NOMO-1 treated with DMSO at 0.1 percent for 48 hours (cell line): Measurements from ENCODE around the gene ZSCAN16.
"Not testable (repeated sequence)": the region's sequence is repeated elsewhere in the genome, so short reads cannot be mapped to it uniquely, and the experiment has no call there.

Source experiments
- DNase-seq: peaks from one replicate; lab custom pipeline; 2025; ENCODE audit not compliant: unreplicated experiment; lab: John Stamatoyannopoulos, UW

ZSCAN16 gene

DNA sequence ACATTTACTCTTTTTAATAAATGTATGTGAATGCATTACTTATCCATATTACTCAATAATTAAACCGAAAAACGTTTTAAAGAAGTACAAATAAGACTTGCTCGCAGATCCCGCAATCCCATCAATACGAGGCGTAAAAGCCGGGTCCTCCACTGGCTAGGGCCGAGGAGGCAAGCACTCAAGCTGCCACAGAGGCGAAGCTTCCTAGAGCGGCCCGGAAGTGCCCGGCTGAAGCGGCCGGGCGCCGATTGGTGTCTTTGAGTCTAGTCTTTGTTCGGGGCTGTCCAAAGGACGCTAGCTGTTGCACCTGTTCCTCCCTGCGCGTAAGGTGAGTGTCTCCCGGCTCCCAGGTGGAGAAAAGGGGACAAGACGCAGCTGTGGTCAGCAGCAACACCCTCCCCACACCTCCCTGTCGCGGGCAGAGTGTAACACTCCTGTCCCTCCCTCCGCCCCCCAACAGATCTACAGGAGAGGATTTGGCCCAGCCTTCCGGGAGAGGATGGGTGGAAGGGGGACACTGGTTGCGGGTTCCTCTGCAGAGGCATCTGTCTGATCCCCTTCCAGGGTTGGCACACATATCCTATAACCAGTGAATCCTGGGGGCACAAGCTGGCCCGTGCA is at the start of gene ZSCAN16:
ZSCAN16 (plus strand) TSS at position 260 of the 621 bp plus-strand sequence. CDS start 835 bp downstream, outside the sequence.
- DNase-seq = peak; percentile 74

- no peak for DNase-seq
These were observed 46.4 kb upstream of the ZSCAN16 start for GRCh38 chr6:28078050-28078449.

DNA sequence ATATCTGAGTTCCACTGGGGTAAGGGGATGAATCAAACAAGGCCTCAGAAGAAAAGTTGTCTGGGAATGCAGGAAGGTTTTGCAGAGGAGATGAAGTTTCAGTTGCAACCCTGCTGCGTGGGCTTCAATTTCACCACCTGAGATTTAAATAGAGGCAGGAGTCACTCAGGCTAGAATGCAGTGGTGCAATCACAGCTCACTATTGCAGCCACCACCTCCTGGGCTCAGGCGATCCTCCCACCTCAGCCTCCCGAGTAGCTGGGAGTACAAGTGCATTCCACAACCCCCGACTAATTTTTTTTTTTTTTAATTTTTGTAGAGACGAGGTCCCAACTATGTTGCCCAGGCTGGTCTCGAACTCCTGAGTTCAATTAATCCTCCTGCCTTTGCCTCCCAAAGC is 45.6 kb upstream of the ZSCAN16 start:
- no peak for DNase-seq

- DNase-seq = not testable (repeated sequence)
These were observed 44.1 kb upstream of the ZSCAN16 start, which contains the start of gene ZNF165 for GRCh38 chr6:28080381-28080630. Gene ZNF165 (plus strand): TSS chr6:28080568. CDS start chr6:28085481, 4,913 bp downstream.

GRCh38 chr6:28080631-28081485 is 43.6 kb upstream of the ZSCAN16 start:
- DNase-seq = peak; percentile 84

GRCh38 chr6:28081486-28081751 is 43.0 kb upstream of the ZSCAN16 start:
- DNase-seq = peak; percentile 53

- no peak for DNase-seq
These were observed 41.5 kb upstream of the ZSCAN16 start for GRCh38 chr6:28082939-28083338.

DNA sequence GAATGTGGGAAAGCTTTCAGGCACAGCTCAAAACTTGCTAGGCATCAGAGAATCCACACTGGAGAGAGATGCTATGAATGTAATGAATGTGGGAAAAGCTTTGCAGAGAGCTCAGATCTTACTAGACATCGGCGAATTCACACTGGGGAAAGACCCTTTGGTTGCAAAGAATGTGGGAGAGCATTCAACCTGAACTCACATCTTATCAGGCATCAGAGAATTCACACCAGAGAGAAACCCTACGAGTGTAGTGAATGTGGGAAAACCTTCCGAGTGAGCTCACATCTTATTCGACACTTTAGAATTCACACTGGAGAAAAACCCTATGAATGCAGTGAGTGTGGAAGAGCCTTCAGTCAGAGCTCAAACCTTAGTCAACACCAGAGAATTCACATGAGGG is 35.4 kb upstream of the ZSCAN16 start:
- DNase-seq = no peak

GRCh38 chr6:28090917-28091586 is 33.4 kb upstream of the ZSCAN16 start:
- no peak for DNase-seq

DNA sequence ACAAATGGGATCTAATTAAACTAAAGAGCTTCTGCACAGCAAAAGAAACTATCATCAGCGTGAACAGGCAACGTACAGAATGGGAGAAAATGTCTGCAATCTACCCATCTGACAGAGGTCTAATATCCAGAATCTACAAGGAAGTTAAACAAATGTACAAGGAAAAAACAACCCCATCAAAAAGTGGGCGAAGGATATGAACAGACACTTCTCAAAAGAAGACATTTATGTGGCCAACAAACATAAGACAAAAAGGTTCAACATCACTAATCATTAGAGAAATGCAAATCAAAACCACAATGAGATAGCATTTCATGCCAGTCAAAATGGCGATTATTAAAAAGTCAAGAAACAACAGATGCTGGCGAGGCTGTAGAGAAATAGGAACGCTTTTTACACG is 22.2 kb upstream of the ZSCAN16 start:
- DNase-seq = not testable (repeated sequence)

- not testable (repeated sequence) for DNase-seq
These were observed 21.7 kb upstream of the ZSCAN16 start for GRCh38 chr6:28102699-28103098.

- peak; percentile 74 for DNase-seq
These were observed 19.8 kb upstream of the ZSCAN16 start for GRCh38 chr6:28104392-28105244.

DNA sequence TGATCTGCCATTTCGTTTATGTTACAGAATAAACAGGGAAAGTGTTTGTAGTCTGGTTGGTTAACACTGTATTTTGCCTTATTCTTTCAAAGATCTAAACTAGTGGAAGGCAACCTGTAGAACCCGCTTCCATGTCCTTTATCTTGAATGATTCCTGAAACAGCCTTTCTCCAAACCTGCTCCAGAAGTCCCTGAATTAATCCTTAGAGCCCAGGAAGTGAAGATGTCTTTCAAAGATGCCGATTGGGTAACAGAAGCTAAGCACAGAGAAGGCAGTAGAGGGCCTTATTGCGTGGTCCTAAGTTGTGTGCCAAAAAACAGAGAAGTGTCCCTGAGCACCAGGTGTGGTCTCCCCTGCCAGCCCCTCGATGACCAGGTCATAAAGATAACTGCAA is 19.2 kb upstream of the ZSCAN16 start:
- peak; percentile 46 for DNase-seq

DNA sequence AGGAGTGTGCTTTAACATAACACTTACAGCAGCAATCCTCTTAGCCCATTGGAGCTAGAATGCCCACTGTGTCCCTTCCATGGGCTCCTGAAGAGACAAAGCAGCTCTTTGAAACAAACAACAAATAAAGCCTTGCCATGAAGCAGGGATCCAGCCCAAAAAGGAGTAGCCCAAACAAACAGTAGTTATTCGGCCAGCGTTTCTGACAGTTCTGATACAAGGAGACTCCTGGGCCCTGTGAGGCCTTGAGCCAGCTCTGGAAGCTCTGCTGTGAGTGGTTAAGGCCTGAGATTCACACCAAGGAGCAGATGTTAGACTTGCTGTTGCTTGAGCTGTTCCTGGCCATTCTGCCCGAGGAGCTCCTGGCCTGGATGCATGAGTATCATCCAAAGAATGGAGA is 16.9 kb upstream of the ZSCAN16 start:
- DNase-seq = no peak

DNA sequence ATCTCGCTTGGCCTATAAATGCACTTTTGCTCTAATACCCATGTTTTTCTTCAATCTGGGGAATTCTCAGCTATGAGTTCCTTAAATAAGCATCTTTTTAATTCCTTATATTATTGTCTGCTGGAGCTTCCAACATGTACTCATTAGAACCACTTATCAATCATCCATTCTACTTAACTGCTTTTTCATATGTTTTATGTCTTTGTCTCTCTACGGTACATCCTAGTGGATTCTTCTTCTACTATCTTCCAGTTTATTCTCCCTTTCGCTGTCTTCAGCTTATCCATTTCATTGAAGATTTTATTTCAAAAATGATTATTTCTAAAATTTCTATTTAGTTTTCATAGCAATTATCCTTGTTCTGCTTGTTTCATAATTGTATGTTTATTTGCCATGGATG is 12.4 kb upstream of the ZSCAN16 start:
- DNase-seq = no peak

DNA sequence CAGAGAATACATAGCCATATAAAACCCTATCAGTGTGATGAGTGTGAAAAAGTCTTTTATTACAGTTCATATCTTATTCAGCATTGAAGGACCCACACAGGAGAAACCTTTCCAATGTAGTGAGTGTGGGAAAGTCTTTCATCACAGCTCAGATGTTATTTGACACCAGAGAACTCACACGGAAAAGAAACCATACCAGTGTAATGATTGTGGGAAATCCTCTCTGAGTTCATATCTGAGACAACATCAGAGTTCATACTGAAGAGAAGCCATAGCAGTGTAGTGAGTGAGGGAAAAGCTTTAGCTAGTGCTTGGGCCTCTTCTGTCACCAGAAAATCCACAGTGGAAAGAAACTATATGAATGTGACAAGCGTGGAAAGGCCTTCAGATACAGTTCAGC is 8.6 kb upstream of the ZSCAN16 start:
- DNase-seq = no peak

DNA sequence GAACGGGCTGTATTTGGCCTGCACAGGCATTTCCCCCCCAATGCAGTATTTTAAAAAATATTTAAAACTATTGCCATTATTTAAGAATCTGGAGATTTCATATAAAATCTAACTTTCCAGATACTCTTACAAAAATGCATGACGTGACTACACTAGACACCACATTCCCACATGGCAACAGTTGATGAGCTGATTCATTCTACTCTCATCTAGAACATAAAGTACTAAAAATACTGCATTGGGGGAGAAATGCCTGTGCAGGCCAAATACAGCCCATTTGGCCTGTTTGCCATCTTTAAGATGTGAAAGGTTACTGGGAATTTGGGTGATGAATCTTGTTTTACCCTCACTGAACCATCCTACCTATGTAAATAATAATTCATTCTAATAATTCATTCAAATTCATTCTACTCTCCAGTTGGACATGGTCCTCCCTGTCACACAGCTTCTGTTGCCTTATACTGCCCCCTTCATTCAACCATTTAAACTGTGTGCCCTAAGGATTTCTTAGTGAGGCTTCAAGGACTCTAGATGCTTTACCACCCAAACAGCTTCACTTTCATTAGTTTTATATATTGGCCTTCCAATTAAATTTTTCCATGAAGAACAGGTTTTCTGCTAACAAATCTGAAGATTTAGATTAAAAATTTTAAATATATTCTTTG is 6.9 kb upstream of the ZSCAN16 start:
- DNase-seq = no peak

DNA sequence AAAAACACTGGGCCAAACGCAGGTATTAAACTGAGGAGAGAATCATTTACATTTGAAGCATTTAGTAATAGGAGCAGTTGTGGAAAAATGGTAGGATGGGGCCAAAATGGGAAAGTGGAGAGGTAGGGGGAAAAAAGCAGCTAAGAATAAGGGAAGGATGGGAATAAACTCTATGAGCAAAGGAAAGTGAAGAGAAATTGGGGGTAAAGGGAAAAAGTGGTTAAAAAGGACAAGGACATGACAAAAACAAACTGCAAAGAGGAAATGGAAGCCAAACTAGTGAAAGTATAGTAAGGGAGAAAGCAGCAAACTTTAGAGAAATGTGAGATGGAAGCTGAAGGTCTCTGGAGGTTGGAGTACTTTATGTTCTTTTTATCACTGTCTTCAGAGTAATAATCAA is 6.2 kb upstream of the ZSCAN16 start:
- DNase-seq = no peak

GRCh38 chr6:28121876-28122275 is 2.5 kb upstream of the ZSCAN16 start:
- no peak for DNase-seq

DNA sequence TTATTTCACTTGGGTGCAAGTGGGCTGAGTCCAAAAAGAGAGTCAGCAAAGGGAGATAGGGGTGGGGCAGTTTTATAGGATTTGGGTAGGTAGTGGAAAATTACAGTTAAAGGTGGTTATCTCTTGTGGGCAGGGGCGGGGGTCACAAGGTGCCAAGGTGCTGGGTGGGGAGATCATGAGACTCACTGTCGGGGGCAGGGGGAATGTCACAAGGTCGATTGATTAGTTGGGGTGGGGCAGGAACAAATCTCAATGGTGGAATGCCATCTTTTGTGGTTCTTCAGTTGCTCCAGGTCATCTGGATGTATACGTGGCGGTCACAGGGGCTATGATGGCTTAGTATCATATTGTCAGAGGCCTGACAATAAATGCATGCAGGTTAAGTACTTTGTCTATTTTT is 2.1 kb upstream of the ZSCAN16 start:
- DNase-seq = not testable (repeated sequence)

DNA sequence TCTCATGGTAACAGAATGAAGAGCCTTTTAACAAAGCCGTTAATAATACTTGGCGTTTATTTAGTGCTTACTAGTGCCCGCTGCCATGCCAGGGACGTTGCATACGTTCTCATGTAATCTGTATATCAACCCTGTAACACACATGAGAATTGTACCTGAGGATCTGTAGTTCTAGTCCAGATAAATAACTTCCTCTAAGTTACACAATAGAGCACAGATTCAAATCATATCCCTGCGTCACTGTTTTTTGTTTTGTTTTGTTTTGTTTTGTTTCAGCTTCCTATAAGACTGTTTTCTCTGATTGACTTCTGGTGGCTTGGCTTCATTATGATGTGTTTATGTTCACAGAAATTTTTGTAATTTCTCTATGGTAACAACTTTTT is 553 bp downstream of the ZSCAN16 start:
- peak; percentile 17 for DNase-seq
